Keratinocyte (primary cell): ENCODE data around the gene OTOR. TPM values are rescaled to one million over a fixed set of nuclear protein-coding genes. Genes with fewer than 3 reads are reported as not detected.

Source experiments
- DNase-seq: peaks from one replicate; pipeline ENCODE4 v3.0.0-alpha.2; 2011; ENCODE audit warnings: low read depth, missing footprints, low spot score
- FAIRE-seq: peaks from 2 replicates; lab custom pipeline; 2011; peaks lifted over from hg19 to GRCh38; lab: Jason Lieb, UNC
- H2AFZ ChIP-seq: 2 replicates; pipeline ENCODE4 v1.6.0; 2012; ENCODE audit warnings: low read length, control low read depth, inconsistent platforms; ENCODE audit not compliant: control insufficient read depth
- H3K27ac ChIP-seq: 2 replicates; pipeline ENCODE4 v1.5.1; 2011; ENCODE audit warnings: low read length; ENCODE audit not compliant: control insufficient read depth, insufficient read depth
- H3K27me3 ChIP-seq: 3 replicates; pipeline ENCODE4 v1.6.0; 2011; ENCODE audit warnings: low read length; ENCODE audit not compliant: control insufficient read depth, insufficient read depth; ENCODE audit errors: extremely low read depth
- H3K36me3 ChIP-seq, 2 experiments: 2 replicates in 1 of 2; 3 replicates in 1 of 2; pipeline ENCODE4 v1.5.1; 2011; ENCODE audit warnings: low read length in 2 of 2, mild to moderate bottlenecking in 1 of 2; ENCODE audit not compliant: control insufficient read depth in 2 of 2, insufficient read depth in 2 of 2; ENCODE audit errors: extremely low read depth in 1 of 2
- H3K4me1 ChIP-seq: 3 replicates; pipeline ENCODE4 v1.5.1; 2011; ENCODE audit warnings: low read length; ENCODE audit not compliant: control insufficient read depth, insufficient read depth; ENCODE audit errors: extremely low read depth
- H3K4me2 ChIP-seq: 3 replicates; pipeline ENCODE4 v1.6.0; 2011; ENCODE audit warnings: low read depth, low read length; ENCODE audit not compliant: control insufficient read depth, insufficient read depth; ENCODE audit errors: extremely low read depth
- H3K4me3 ChIP-seq, 3 experiments: fragments of 200-600 bp in 1 of 3; sonication (generic) in 1 of 3; 2 replicates in 2 of 3; 3 replicates in 1 of 3; pipeline ENCODE4 v1.5.1; 2011 to 2016; ENCODE audit warnings: low read length in 3 of 3, mild to moderate bottlenecking in 3 of 3, control low read depth in 2 of 3, inconsistent platforms in 1 of 3, low read depth in 1 of 3, mixed read lengths in 1 of 3, mixed run types in 1 of 3, moderate library complexity in 1 of 3; ENCODE audit not compliant: control insufficient read depth in 2 of 3, insufficient read depth in 2 of 3; ENCODE audit errors: extremely low read depth in 1 of 3
- H3K79me2 ChIP-seq: 2 replicates; pipeline ENCODE4 v1.6.0; 2012; ENCODE audit warnings: low read length; ENCODE audit not compliant: control insufficient read depth, insufficient read depth
- H3K9ac ChIP-seq: 3 replicates; pipeline ENCODE4 v1.6.0; 2011; ENCODE audit warnings: low read length; ENCODE audit not compliant: control insufficient read depth, insufficient read depth; ENCODE audit errors: extremely low read depth
- H3K9me1 ChIP-seq: 3 replicates; pipeline ENCODE4 v1.6.0; 2011; ENCODE audit warnings: low read length; ENCODE audit not compliant: control insufficient read depth, insufficient read depth; ENCODE audit errors: extremely low read depth
- H3K9me3 ChIP-seq: 2 replicates; pipeline ENCODE4 v1.5.1; 2012; ENCODE audit warnings: low read depth, low read length; ENCODE audit not compliant: control insufficient read depth
- H4K20me1 ChIP-seq: 3 replicates; pipeline ENCODE4 v1.6.0; 2011; ENCODE audit warnings: low read length; ENCODE audit not compliant: control insufficient read depth, insufficient read depth; ENCODE audit errors: extremely low read depth
- EZH2 ChIP-seq: IDR thresholded peaks from one replicate; pipeline ENCODE4 v1.6.1; 2012; ENCODE audit warnings: inconsistent platforms, mild to moderate bottlenecking, low read length, moderate library complexity
- dilution Hi-C: fragments of 300-500 bp; cut with MboI; formaldehyde crosslinking; loops from one replicate; pipeline ENCODE4 v1.7.0; 2020; ENCODE audit warnings: low sequenced_read_pairs; ENCODE audit not compliant: extremely low pct_ligation_motif_present
- polyA plus RNA-seq, 5 experiments: library from polyadenylated mRNA; depleted of rRNA in 3 of 5; stranded (reverse) in 3 of 5; stranded (forward) in 1 of 5; unstranded in 1 of 5; fragments of >200 nt; gene quantifications; 1 replicate in 1 of 5; 2 replicates in 3 of 5; 3 replicates in 1 of 5; pipeline versions ENCODE4 v1.2.1 to v1.2.3, GENCODE V29; 2011 to 2012; ENCODE audit warnings: missing spikeins in 2 of 5, low read depth in 1 of 5, low replicate concordance in 1 of 5
- TF ChIP-seq, protein P1 (sequence below), 3 experiments: IDR thresholded peaks in 1 of 3; conservative IDR thresholded peaks in 1 of 3; optimal IDR thresholded peaks in 1 of 3; 2 replicates in 2 of 3; 3 replicates in 1 of 3; pipeline versions ENCODE3 to v1.5.1; 2011; ENCODE audit warnings: low read length in 3 of 3, mild to moderate bottlenecking in 3 of 3, moderate library complexity in 2 of 3, control low read depth in 1 of 3, inconsistent platforms in 1 of 3; ENCODE audit not compliant: insufficient read depth in 2 of 3; ENCODE audit errors: extremely low read depth in 1 of 3

OTOR gene
- polyA plus RNA-seq, 1 donor (not counting 4 experiments of a cell fraction or from before 2014, with no cell fraction given), result not detected

DNA sequence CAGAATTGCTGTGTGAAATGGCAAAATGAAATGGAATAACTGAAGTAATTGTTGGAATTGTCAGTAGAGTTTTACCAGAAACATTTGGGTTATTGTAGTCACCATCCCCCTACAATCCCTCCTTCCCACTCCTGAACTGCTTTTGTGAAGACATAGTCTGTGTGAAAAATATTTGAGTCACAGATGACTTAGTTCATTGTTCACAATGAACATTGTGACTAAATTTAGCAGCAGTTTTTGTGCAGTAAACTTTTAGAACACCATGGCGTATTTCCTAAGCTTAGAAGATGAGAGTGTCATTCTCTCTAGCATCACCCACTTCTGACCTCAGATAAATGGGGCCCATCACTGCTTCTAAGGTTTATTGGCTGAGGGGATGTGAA is 11.0 kb downstream of the OTOR start:
- H3K9me1 ChIP-seq, result no peaks in the 10 kb centered on the region
- no peaks in the 10 kb centered on the region for H3K79me2 ChIP-seq
- no peak overlapping the region for H3K4me3 ChIP-seq
- no peaks in the 10 kb centered on the region for H3K27me3 ChIP-seq
- no peak overlapping the region for H3K9ac ChIP-seq
- TF ChIP-seq, protein P1, sequence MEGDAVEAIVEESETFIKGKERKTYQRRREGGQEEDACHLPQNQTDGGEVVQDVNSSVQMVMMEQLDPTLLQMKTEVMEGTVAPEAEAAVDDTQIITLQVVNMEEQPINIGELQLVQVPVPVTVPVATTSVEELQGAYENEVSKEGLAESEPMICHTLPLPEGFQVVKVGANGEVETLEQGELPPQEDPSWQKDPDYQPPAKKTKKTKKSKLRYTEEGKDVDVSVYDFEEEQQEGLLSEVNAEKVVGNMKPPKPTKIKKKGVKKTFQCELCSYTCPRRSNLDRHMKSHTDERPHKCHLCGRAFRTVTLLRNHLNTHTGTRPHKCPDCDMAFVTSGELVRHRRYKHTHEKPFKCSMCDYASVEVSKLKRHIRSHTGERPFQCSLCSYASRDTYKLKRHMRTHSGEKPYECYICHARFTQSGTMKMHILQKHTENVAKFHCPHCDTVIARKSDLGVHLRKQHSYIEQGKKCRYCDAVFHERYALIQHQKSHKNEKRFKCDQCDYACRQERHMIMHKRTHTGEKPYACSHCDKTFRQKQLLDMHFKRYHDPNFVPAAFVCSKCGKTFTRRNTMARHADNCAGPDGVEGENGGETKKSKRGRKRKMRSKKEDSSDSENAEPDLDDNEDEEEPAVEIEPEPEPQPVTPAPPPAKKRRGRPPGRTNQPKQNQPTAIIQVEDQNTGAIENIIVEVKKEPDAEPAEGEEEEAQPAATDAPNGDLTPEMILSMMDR (optimal IDR thresholded peaks at IDR 0.05 in 1 of 3, IDR thresholded peaks at IDR 0.05 in 1 of 3, conservative IDR thresholded peaks at IDR 0.05 in 1 of 3; ENCODE audit: extremely low read depth in 1 of 3, insufficient read depth in 2 of 3, low read length in 3 of 3), result no peak
- no peak overlapping the region for H2AFZ ChIP-seq
- no peak for FAIRE-seq
- H3K9me3 ChIP-seq, result no peaks in the 10 kb centered on the region
- no peaks in the 10 kb centered on the region for H3K36me3 ChIP-seq
- no peaks in the 10 kb centered on the region for H4K20me1 ChIP-seq
- no peaks in the 10 kb centered on the region for H3K4me1 ChIP-seq
- no peak overlapping the region for H3K4me2 ChIP-seq
- dilution Hi-C loops, result loop anchor here (25.0 kb wide), 1 partner anchor 247 kb away; no protein-coding TSS in a partner anchor
- DNase-seq, result no peak
- no peak overlapping the region for H3K27ac ChIP-seq

DNA sequence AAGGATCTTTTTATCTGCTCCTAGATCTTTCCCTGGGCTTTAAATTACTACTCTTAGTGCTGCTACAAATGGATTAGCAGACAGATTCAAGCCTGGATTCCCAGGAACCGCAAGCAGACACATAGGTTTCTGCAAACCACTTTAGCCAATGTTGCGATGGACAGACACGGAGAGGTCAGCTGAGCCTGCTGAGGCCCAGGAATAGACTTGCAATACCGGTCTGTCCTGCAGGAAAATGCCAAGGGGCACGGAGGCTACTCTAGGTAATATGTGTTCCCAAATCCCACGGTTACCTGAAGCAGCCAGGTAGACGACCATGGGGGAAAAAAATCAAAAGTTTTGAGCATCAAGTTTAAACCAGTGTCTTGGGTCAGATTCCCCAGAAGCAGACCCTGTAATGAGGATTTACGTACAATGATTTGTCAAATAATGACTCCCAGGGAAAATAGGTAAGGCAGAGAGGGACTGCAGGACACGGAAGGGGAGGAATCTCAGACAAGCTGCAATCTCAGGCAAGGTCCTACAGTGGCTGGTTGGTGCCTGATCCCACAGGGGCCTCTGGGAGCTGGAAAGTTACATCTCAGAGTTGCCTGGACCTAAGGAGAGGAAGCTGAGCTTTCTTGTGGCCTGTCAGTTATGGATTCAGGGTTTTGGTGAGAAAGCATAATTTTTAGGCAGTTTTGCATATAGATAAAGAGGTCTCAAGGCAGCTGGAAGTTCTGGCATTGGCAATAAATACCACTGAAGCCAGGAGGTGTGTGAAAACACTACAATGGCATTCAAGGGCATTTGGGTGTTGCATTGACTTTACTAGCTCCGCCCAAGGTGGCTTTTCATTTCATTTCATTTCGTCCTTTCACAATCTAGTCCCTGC is 12.5 kb downstream of the OTOR start:
- Histone ChIP-seq H3K4me3 (no peak overlapping the region), H3K36me3 (no peaks in the 10 kb centered on the region), H3K4me1 (no peaks in the 10 kb centered on the region), H3K27ac (no peak overlapping the region), H3K27me3 (no peaks in the 10 kb centered on the region), H4K20me1 (no peaks in the 10 kb centered on the region), H3K9ac (no peak overlapping the region), H3K79me2 (no peaks in the 10 kb centered on the region), H2AFZ (no peak overlapping the region), H3K9me3 (no peaks in the 10 kb centered on the region), H3K9me1 (no peaks in the 10 kb centered on the region), H3K4me2 (no peak overlapping the region)
- TF ChIP-seq EZH2, result no peak
- TF ChIP-seq, protein P1 (optimal IDR thresholded peaks at IDR 0.05 in 1 of 3, IDR thresholded peaks at IDR 0.05 in 1 of 3, conservative IDR thresholded peaks at IDR 0.05 in 1 of 3; ENCODE audit: extremely low read depth in 1 of 3, insufficient read depth in 2 of 3, low read length in 3 of 3), result no peak
- FAIRE-seq (no peak), DNase-seq (no peak)
- dilution Hi-C loops, result loop anchor here (25.0 kb wide), 1 partner anchor 248 kb away; no protein-coding TSS in a partner anchor
